Osteocyte (in vitro differentiated cells): ENCODE results near the gene CACNA1C. TPM values are rescaled to one million over a fixed set of nuclear protein-coding genes. Genes with fewer than 3 reads are reported as not detected.

Experiments
- DNase-seq: peaks from one replicate; pipeline ENCODE4 v3.0.0; 2021; ENCODE audit warnings: mixed read lengths; ENCODE audit not compliant: unreplicated experiment; ENCODE audit errors: extremely low spot score
- H3K27ac Mint-ChIP-seq: one replicate; pipeline ENCODE4 v1.8.0; 2021; ENCODE audit warnings: mild to moderate bottlenecking, mixed read lengths; ENCODE audit not compliant: unreplicated experiment
- H3K27me3 Mint-ChIP-seq: one replicate; pipeline ENCODE4 v1.8.0; 2021; ENCODE audit warnings: mixed read lengths; ENCODE audit not compliant: unreplicated experiment
- H3K36me3 Mint-ChIP-seq: one replicate; pipeline ENCODE4 v1.8.0; 2021; ENCODE audit warnings: mixed read lengths; ENCODE audit not compliant: unreplicated experiment
- H3K4me1 Mint-ChIP-seq: one replicate; pipeline ENCODE4 v1.8.0; 2021; ENCODE audit warnings: mixed read lengths; ENCODE audit not compliant: unreplicated experiment
- H3K4me3 Mint-ChIP-seq: one replicate; pipeline ENCODE4 v1.8.0; 2021; ENCODE audit warnings: mild to moderate bottlenecking, moderate library complexity, mixed read lengths; ENCODE audit not compliant: unreplicated experiment
- H3K9me3 Mint-ChIP-seq: one replicate; pipeline ENCODE4 v1.8.0; 2021; ENCODE audit warnings: mixed read lengths; ENCODE audit not compliant: unreplicated experiment
- total RNA-seq: library from RNA; stranded (reverse); gene quantifications from 2 replicates; pipeline ENCODE4 v1.2.1, GENCODE V29; 2021
- TF ChIP-seq, protein P1 (sequence below): fragments of 200-600 bp; sonication (generic); IDR thresholded peaks from 2 replicates; pipeline ENCODE4 v1.5.0; 2021; ENCODE audit warnings: antibody characterized with exemption, mild to moderate bottlenecking, moderate library complexity

The CACNA1C gene
- total RNA-seq, 1 donor from 2014 or later: 67.4 TPM

GRCh38 chr12:2643576-2644135 lies 590.9 kb downstream of the CACNA1C start:
- TF ChIP-seq, protein P1, sequence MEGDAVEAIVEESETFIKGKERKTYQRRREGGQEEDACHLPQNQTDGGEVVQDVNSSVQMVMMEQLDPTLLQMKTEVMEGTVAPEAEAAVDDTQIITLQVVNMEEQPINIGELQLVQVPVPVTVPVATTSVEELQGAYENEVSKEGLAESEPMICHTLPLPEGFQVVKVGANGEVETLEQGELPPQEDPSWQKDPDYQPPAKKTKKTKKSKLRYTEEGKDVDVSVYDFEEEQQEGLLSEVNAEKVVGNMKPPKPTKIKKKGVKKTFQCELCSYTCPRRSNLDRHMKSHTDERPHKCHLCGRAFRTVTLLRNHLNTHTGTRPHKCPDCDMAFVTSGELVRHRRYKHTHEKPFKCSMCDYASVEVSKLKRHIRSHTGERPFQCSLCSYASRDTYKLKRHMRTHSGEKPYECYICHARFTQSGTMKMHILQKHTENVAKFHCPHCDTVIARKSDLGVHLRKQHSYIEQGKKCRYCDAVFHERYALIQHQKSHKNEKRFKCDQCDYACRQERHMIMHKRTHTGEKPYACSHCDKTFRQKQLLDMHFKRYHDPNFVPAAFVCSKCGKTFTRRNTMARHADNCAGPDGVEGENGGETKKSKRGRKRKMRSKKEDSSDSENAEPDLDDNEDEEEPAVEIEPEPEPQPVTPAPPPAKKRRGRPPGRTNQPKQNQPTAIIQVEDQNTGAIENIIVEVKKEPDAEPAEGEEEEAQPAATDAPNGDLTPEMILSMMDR: no peak
- no peak for DNase-seq
- peaks cover 21% of the 10 kb centered on the region for H3K36me3 Mint-ChIP-seq
- no peak overlapping the region for H3K27ac Mint-ChIP-seq
- no peaks in the 10 kb centered on the region for H3K27me3 Mint-ChIP-seq
- no peaks in the 10 kb centered on the region for H3K9me3 Mint-ChIP-seq
- H3K4me1 Mint-ChIP-seq: peaks cover 19% of the 10 kb centered on the region
- no peak overlapping the region for H3K4me3 Mint-ChIP-seq

DNA sequence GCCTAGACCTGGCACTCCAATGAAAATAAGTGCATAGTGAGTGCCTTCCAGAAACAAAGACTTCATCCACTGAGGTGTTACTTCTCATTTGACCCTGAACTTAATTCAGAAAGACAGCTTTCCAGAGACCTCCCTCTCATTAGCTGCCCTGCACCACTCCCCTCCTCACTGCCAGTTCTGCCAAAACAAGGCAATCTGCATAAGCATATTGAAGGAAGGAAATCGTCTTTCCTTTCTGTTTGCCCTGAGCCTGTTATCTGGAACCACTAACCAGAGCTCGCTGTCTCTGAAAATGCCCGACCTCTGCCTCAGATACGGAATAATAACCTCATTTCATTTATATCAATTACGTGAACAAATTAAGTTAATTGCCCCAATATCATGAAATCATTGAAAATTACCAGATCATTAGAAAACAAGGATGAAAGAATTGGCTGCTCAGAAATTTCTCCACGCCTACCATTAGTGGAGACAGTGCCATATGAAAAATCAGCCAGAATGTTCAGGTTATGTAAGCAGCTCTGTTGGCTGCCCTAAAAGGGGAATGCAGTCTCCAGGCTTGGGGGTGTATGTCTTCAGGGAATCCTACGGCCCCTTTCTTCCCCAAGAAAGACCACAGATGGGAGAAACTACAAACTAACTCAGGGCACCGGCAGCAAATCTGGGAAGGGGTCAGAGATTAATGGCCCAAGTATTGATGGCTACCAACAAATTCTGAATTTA lies 592.1 kb downstream of the CACNA1C start:
- Mint-ChIP-seq H3K4me1 (peaks cover 20% of the 10 kb centered on the region), H3K27ac (no peak overlapping the region), H3K4me3 (no peak overlapping the region), H3K9me3 (no peaks in the 10 kb centered on the region), H3K36me3 (peaks cover 20% of the 10 kb centered on the region), H3K27me3 (no peaks in the 10 kb centered on the region)
- TF ChIP-seq, protein P1: no peak
- DNase-seq: no peak

DNA sequence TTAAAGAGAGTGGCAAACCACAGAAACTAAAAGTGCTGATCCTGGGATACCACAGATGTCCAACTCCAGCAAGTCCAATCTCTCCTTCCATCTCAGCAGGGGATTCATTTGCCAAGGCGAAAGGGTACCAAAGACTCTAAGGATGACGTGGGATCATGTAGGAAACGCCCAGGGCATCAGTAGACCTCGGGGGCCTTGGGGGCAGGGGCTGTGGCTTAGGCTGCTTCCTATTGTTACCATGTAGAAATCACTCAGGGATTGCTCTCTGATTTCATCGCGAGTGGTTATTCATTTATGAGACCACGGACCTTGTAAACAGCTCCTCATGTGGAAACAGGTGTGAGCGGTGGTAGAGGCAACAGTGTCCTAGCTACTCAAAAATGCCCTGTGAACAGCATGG lies 592.7 kb downstream of the CACNA1C start:
- Mint-ChIP-seq H3K4me3 (no peak overlapping the region), H3K27ac (no peak overlapping the region), H3K4me1 (peaks cover 14% of the 10 kb centered on the region), H3K36me3 (peaks cover 19% of the 10 kb centered on the region), H3K27me3 (no peaks in the 10 kb centered on the region), H3K9me3 (no peaks in the 10 kb centered on the region)
- TF ChIP-seq, protein P1: no peak
- no peak for DNase-seq

DNA sequence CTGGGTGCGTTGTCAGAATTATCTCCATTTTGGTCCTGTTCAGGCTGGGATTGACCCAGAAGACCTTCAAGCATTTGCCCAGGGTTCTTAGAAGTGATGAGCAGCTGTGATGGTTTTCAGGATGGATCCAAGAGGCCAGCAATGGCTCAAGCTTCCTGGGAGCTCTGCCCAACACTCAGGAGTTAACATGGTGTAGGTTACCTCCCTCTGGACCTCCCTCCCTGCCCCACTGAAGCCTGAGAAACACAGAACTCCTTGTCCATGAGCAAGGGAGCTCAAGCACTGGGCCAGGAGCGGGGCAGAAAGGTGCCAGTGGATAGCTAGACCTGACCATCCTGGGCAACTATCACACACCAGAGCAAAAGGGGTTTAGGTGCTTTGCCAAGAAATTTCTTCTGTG lies 593.6 kb downstream of the CACNA1C start:
- no peak for DNase-seq
- no peaks in the 10 kb centered on the region for H3K27me3 Mint-ChIP-seq

GRCh38 chr12:2647186-2647585 lies 594.4 kb downstream of the CACNA1C start:
- no peak for DNase-seq

More for the DNA sequence above, 593.6 kb downstream of the CACNA1C start:
- Mint-ChIP-seq H3K27ac (no peak overlapping the region), H3K4me3 (no peak overlapping the region), H3K36me3 (peaks cover 19% of the 10 kb centered on the region), H3K9me3 (no peaks in the 10 kb centered on the region), H3K4me1 (peaks cover 7% of the 10 kb centered on the region)
- TF ChIP-seq, protein P1: no peak

More at GRCh38 chr12:2647186-2647585, 594.4 kb downstream of the CACNA1C start:
- TF ChIP-seq, protein P1: no peak
- Mint-ChIP-seq H3K27ac (no peak overlapping the region), H3K4me1 (peaks cover 5% of the 10 kb centered on the region), H3K9me3 (no peaks in the 10 kb centered on the region), H3K36me3 (peaks cover 19% of the 10 kb centered on the region), H3K4me3 (no peak overlapping the region), H3K27me3 (no peaks in the 10 kb centered on the region)
